Medulla oblongata (tissue), 1 donor: ENCODE data around the gene CRELD2.

Source experiments
- DNase-seq: peaks from one replicate; pipeline ENCODE4 v3.0.0-alpha.2; 2015; ENCODE audit errors: extremely low spot score

CRELD2 gene, protein sequence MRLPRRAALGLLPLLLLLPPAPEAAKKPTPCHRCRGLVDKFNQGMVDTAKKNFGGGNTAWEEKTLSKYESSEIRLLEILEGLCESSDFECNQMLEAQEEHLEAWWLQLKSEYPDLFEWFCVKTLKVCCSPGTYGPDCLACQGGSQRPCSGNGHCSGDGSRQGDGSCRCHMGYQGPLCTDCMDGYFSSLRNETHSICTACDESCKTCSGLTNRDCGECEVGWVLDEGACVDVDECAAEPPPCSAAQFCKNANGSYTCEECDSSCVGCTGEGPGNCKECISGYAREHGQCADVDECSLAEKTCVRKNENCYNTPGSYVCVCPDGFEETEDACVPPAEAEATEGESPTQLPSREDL

DNA sequence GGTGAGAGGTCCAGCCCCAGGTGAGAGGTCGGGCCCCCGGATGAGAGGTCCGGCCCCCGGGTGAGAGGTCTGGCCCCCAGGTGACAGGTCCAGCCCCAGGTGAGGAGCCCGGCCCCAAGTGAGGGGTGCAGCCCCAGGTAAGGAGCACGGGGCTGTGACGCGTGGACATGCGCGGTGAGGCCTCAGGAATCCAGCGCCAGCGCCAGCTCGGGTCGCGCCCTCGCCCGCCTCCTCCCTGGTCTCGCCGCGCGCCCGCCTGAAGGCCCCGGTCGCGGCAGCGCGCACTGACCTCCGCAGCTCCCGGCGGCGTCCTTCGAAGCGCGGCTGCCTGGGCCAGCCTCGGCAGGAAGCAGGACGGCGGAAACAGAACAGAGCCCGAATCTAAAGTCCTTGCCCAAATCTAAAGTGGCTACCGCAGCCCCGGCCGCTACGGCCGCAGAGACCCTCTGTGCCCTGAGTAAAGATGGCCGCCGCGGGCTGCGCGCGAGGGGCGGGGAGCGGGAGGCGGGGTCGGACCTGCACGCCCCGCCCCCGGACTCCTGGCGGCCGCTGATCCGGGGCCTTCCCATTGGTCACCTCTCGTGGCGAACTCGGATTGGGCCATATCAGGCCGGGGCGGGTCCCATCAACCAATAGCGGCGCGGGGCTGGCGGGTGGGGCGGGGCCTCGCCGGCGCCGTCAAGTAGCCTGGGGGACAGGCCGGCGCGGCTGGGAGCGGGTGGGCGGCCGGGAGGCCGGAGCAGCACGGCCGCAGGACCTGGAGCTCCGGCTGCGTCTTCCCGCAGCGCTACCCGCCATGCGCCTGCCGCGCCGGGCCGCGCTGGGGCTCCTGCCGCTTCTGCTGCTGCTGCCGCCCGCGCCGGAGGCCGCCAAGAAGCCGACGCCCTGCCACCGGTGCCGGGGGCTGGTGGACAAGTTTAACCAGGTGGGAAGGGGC is at the start of gene CRELD2, which contains the start of gene ALG12:
Gene CRELD2, plus strand, starts transcription at position 661 of the 937 bp plus-strand sequence. Its CDS starts 136 bp downstream, at position 797.
Gene ALG12, minus strand, starts transcription at position 465 of the 937 bp plus-strand sequence. CDS start 4,673 bp downstream, outside the sequence.
- peak; percentile 98 for DNase-seq

DNA sequence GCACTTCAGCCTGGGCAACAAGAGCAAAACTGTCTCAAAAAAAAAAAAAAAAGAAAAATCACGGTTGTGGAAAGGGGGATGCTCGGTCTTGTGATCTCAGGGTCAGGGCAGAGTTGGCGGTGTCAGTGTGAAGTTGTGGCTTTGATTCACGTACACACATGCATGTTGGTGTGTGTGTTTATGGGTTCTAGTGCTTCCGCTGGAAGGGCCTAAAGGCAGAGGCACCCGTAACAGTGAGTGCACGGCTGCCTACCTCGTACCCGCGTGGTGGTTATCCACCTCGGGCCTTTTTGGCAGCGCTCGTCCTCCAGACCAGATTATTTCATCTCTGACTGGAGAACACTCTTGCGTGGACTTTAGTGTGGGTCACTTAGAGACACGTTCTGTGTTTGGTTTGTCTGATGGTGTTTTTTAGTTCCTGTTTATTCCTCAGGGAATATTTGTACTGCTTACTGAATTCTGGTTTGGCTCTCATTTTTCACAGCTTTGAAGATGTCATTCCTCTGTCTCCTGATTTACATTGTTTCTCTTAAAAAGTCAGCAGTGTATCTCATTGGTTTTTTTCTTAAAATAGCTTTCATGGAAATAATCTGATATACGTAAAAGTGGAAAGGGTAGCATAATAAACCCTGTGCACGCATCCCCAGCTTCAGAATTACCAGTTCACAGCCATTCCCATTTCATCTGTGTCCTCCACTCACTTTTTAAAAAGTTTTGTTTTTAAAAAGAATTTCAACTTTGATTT is 49.2 kb upstream of the CRELD2 start:
- DNase-seq = no peak

DNA sequence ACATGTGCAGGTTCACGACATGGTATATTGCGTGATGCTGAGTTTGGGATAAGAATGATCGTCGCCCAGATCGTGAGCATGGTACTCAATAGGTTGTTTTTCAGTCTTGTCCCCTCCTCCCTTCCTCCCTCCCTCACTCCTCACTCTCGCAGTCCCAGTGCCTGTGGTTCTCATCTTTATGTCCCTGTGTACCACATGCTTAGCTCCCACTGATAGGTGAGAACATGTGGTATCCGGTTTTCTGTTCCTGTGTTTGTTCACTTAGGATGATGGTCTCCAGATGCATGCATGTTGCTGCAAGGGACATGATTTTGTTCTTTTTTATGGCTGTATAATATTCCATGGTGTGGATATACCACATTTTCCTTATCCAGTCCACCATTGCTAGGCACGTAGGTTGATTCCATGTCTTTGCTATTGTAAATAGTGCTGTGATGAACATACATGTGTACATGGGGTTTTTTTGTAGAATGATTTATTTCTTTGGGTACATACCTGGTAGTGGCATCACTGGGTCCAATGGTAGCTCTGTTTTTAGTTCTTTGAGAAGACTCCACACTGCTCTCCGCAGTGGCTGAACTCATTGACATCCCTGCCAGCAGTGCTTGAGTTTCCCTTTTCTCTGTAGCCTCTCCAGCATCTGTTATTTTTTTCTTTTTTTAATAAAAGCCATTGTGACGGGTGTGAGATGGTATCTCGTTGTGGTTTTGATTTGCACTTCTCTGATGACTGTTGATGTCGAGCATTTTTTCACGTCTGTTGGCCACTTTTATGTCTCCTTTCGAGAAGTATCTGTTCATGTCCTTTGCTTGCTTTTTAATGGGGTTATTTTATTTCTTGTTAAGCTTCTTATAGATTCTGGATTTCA is 48.4 kb upstream of the CRELD2 start:
- no peak for DNase-seq

DNA sequence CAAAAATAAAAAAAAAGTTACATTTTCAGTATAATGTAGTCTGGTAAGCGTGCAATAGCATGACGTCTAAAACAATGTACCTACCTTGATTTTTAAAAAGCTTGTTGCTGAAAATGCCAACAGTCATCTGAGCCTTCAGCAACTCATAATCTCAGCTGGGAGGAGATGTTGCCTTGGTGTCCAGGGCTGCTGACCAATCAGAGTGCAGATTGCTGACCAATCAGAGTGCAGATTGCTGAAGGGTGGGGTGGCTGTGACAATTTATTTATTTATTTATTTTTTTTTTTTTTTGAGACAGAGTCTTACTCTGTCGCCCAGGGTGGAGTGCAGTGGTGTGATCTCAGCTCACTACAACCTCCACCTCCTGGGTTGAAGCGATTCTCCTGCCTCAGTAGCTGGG is 47.0 kb upstream of the CRELD2 start:
- no peak for DNase-seq

DNA sequence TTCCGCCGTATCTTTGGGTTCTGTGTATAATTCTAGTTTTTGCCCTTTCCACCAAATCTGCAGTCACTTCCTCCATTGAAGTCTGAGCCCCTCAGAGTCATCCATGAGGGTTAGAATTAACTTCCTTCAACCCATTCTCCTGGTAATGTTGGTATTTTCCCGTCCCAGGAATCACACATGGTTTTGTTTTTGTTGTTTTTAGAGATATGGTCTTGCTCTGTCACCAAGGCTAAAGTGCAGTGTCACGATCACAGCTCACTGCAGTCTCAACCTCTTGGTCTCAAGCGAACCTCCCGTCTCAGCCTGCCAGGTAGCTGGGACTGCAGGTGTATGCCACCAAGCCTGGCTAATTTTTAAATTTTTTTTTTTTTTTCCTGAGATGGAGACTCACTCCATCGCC is 46.1 kb upstream of the CRELD2 start:
- no peak for DNase-seq

DNA sequence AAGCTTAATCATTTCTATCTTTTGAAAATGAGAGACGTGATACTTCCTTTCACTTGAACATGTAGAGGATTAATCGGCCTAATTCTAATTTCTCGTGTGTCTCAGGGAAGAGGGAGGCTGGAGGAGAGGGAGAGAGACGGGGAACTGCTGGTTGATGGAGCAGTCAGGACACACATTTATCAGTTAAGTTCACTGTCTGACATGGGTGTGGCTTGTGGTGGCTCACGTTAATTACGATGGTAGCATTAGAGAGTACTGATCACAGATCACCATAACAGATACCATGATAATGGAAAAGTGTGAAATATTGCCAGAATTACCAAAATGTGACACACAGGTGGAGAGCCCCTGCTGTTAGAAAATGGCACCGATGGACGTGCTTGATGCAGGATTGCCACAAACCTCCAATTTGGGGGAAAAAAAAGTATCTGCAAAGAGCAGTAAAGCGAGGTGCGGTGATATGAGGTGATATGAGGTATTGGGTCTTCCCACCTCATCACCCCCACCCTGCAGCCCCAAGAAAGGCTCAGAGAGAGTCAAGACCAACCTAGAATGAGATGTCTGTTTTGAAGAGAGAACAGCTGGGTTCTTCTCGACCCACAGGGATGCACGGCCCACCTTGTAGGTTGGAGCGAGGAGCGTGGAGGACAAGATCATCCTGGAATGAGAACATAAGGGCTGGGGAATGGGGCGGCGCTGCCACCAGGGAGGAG is 45.0 kb upstream of the CRELD2 start:
- no peak for DNase-seq

DNA sequence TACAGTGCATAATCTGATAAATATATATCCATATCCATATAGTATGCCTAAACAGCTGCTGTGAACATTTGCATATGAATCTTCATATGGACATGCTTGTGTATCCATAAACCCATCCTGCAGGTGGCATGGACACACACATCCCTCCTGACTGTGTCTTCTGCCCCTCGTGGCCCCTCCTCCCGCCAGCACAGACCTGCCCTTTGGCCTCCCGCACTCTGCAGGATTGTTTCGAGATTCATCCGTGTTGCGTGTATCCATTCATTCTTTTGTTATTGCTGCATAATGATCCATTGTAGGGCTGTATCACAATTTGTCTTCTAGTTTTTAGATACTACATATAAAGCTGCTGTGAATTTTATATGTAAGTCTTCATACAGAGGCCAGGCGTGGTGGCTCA is 40.8 kb upstream of the CRELD2 start:
- no peak for DNase-seq

DNA sequence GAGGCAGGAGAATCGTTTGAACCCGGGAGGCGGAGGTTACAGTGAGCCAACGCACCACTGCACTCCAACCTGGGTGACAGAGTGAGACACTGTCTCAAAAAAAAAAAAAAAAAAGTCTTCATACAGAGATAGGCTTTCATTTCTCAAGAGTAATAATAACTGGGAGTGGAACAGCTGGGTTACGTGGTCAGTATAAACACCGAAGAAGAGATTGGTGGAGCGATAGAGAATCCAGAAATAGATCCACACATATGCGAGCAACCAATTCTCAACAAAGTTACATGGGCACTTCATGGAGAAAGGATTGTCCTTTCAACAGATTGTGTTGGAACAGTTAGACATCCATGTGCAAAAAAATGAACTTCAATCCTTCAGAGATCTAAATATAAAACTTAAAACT is 40.2 kb upstream of the CRELD2 start:
- DNase-seq = no peak

DNA sequence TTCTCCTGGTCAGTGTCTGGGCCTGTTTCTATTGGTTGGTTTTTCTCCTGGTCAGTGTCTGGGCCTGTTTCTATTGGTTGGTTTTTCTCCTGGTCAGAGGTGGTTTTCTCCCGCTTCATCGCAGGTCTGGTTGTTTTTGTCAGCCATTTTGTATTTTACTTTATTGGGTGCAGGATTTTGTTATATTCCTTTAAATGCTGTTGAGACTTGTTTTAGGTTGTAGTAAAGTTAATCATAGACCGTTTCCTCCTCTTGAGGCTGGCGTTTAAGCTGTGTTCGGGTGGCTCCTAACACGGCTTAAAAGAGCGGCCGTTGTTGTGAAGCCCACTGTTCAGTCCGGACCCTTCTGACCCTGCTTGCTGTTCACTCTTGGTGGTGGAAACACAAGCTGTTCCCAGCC is 38.6 kb upstream of the CRELD2 start:
- DNase-seq = no peak

DNA sequence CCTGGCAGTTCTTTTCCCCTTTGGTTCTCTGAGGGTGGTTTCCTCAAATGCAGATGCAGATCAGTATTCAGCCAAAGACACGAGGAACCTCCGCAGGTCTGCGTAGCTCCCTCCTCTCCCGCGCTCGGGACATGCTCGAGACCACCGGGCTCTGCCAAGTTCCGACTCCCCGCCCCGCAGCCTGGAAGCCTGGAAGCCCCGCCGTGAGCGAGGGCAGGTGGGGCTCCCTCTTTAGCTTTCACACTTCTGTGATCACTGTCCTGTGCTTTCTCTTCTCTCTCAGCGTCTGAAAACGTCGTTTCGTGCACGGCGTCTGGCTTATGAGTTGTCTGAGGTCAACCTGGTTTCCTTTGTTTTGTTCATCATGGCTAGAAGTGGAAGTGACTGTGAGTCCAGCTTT is 38.2 kb upstream of the CRELD2 start:
- DNase-seq = no peak

DNA sequence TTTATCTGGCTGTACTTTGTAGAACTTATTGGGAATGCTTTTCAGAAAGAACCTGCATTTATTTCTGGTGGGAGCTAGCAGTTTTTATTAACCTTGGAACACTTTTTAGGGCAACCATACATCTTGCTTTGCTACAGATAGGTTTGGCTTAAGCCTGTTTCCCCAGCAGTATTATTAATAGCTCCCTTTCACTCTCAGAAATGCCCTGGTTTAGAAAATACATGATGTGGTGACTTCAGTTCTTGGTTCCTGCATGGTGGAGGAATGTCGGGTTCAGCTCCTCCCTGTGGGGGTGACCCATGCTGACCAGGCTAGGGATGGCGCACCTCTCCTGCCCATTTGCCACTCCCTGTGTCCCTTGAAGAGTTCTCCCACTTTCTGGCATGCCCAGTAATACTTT is 36.6 kb upstream of the CRELD2 start:
- no peak for DNase-seq

DNA sequence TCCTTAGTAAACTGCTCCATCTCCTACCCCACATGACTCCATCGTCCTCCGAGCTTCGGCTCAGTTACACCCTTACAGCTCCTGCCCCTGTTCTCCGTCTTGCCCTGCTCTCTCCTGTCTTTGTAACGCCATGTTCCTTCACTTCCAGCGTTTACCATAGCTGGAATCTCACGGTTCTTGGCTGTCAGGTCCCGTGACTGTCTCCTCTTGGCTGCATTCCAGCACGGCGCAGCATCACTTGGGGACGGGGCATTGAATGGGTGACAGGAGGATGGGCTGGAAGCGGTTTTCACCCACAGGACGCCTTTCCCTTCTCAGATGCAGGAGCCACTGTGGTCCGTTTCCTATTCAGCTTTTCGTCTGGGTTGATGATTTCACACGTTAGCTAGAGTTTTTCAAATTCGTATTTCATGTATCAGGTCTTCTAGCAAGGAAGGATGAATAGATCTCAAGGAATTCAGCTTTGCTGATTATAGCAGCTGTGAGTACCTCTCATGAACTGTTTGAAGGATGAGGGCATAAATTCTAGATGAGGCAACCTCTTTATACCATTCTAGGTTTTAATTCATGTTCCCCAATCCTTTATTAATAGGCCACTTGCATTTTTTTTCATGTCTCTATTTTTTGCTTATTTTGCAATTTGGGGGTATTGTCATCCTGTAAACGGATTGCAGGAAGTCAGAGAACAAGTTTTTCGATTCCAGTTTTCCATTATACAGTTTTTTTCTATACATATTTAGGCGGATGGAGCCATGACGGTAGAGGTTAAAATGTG is 35.7 kb upstream of the CRELD2 start:
- DNase-seq = peak; percentile 9

DNA sequence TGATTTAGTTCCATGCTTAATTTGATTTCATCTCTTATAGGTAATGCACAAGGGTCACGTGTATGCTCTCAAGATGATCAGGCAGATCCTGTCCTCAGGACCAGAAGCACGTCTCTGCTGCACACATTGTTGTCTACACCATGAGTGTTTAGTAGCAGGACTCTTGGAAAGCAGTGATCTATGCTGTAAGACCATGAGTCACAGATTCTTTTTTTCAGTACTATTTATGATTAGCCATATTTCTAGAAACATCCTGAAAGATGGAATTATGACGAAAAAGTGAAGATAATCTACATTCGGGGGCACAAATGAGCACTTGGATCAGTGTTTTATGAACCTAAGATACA is 35.2 kb upstream of the CRELD2 start:
- no peak for DNase-seq

DNA sequence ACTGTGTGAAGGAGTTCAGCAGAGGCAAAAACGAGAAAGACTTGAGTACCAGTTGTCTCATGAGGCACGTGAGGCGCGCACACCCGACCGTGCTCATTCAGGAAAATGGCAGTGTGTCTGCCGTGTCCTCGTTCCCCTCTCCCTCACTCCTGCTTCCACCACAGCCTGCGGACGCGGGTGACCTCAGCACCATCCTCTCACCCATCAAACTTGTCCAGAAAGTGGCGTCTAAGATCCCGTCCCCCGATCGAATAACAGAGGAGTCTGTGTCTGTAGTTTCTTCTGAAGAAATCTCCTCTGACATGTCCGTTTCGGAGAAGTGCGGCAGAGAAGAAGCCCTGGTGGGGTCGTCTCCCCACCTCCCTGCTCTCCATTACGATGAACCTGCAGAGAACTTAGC is 34.4 kb upstream of the CRELD2 start:
- DNase-seq = no peak

DNA sequence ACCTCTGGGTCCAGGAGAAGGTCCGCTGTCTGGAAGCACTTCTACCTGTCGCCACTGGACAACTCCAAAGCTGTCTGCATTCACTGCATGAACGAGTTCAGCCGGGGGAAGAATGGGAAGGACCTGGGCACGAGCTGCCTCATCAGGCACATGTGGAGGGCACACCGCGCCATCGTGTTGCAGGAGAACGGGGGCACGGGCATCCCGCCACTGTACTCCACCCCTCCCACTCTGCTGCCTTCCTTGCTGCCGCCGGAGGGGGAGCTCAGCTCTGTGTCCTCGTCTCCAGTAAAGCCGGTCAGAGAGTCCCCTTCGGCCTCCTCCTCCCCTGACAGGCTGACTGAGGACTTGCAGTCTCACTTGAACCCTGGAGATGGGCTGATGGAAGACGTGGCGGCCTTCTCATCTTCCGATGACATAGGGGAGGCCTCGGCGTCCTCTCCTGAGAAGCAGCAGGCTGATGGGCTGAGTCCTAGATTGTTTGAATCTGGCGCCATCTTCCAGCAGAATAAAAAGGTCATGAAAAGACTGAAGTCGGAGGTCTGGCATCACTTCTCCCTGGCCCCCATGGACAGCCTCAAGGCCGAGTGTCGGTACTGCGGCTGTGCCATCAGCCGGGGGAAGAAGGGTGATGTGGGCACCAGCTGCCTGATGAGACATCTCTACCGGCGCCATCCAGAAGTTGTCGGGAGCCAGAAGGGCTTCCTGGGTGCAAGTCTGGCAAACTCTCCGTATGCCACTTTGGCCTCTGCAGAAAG is 33.8 kb upstream of the CRELD2 start:
- no peak for DNase-seq

DNA sequence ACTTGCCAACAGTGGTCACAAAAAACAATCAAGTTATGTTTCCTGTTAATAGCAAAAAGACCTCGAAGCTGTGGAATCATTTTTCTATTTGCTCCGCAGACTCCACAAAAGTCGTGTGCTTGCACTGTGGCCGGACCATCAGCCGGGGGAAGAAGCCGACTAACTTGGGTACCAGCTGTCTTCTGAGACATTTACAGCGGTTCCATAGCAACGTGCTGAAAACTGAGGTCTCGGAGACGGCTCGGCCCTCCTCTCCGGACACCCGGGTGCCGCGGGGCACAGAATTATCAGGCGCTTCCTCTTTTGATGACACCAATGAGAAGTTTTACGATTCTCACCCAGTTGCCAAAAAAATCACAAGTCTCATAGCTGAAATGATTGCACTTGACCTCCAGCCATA is 33.2 kb upstream of the CRELD2 start:
- DNase-seq = no peak

DNA sequence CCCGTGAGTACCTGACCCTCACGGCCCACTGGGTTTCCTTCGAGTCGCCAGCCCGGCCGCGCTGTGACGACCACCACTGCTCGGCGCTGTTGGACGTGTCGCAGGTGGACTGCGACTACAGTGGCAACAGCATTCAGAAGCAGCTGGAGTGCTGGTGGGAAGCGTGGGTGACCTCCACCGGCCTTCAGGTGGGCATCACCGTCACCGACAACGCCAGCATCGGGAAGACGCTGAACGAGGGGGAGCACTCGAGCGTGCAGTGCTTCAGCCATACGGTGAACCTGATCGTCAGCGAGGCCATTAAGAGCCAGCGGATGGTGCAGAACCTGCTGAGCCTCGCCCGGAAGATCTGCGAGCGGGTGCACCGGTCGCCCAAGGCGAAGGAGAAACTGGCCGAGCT is 32.6 kb upstream of the CRELD2 start:
- DNase-seq = no peak

DNA sequence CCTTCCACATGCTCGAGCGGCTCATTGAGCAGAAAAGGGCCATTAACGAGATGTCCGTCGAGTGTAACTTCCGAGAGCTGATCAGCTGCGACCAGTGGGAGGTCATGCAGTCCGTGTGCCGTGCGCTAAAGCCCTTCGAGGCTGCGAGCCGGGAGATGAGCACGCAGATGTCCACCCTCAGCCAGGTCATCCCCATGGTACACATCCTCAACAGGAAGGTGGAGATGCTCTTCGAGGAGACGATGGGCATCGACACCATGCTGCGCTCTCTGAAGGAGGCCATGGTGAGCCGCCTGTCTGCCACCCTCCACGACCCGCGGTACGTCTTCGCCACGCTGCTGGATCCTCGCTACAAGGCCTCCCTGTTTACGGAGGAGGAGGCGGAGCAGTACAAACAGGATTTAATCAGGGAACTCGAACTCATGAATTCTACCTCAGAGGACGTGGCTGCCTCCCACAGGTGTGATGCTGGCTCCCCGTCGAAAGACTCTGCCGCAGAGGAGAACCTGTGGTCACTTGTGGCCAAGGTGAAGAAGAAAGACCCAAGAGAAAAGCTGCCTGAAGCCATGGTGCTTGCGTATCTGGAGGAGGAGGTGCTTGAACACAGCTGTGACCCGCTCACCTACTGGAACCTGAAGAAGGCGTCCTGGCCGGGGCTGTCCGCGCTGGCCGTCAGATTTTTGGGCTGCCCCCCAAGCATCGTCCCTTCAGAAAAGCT is 31.9 kb upstream of the CRELD2 start:
- DNase-seq = no peak
